NK-92 (cell line): Measurements from ENCODE around the gene GIPC1.
"Not testable (repeated sequence)": the region's sequence is repeated elsewhere in the genome, so short reads cannot be mapped to it uniquely, and the experiment has no call there.

Source experiments
- DNase-seq: peaks from one replicate; lab custom pipeline; 2025; ENCODE audit not compliant: unreplicated experiment; lab: John Stamatoyannopoulos, UW

Gene GIPC1

GRCh38 chr19:14519245-14519859 is 23.4 kb upstream of the GIPC1 start:
- DNase-seq = no peak

DNA sequence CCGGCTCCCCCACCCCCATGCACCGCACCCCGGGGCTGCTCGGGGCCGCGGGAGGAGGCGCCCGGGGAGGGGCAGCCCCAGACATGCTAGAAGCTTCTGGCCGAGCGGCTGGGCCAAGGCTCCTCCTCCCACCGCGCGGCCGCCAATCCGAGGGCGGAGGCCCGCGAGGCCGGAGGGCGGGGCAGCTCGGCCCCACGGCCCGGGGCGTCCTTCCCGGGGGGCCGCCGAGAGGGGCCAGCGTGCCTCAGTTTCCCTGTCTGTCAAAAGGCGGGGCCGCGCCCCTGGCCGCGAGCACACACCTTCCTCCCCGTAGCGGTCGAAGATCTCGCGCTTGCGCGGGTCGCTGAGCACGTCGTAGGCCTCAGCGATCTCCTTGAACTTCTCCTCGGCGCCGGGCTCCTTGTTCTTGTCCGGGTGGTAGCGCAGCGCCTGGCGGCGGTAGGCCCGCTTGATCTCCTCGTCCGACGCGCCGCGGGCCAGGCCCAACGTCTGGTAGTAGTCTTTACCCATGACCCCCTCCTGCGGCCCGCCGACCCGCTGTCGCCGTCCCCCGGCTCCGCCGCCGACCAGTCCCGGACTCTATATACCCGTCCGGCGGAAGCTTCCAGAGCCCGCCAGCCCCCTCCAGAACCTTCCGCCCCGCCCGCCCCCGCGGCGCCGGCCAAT is 22.0 kb upstream of the GIPC1 start, which contains the start of gene DNAJB1:
TSS of gene DNAJB1 (minus strand) at position 558 of the 666 bp plus-strand sequence. CDS start at position 510, 48 bp downstream.
- DNase-seq = no peak

GRCh38 chr19:14517446-14517839 is 21.5 kb upstream of the GIPC1 start:
- DNase-seq = no peak

DNA sequence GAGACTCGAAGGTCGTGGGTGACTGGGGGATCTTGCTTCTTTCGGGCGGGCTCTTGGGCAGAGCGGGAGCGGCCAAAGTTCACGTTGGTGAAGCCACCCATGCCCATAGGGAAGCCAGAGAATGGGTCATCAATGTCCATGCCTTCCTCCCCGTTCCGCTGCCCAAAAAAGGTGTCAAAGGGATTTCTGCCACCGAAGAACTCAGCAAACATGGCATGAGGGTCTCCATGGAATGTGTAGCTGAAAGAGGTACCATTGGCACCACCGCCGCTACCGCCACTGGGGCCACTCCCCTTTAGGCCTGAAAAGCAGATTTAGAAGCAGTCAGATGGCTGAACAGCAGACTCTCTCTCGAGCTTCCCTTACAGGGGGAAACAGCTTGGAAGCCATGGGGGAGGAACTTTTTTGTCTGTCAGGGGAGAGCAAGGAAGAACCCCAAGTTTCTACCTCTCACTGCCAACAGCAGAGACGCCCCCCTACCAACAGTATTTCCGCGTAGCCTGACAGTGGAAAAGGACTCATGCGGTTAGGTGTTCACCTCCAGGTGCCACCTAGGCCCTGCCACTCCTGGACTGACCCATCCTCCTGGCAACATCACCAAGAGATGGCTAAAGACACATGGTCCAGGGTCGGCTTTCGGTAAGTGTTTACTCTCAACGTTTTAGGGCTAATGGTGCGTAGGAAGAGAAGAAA is 21.0 kb upstream of the GIPC1 start:
- no peak for DNase-seq

DNA sequence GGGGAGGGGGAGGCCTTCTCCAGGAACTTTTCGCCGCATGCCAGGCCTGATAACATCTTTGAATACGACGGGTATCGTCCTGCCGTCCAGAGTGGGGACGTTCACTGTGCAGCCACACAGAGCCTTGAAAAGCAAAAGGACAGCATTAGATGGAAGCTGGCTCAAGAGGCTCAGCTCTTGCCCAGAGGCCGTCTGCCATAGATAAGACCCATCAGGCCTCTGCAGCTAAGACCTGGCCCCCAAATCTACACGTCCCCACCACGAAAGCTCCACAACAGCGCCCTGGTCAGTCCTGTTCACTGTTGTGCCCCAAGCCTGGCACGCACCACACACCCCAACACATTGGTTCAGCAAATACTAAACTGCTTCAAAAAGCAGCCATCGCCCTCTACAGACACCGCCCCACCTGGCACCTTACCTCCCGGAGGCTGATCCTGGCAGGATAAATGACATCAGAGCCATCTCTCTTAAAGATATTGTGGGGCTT is 20.2 kb upstream of the GIPC1 start:
- DNase-seq = no peak

- DNase-seq = no peak
Observed at GRCh38 chr19:14515501-14516047, 19.6 kb upstream of the GIPC1 start.

DNA sequence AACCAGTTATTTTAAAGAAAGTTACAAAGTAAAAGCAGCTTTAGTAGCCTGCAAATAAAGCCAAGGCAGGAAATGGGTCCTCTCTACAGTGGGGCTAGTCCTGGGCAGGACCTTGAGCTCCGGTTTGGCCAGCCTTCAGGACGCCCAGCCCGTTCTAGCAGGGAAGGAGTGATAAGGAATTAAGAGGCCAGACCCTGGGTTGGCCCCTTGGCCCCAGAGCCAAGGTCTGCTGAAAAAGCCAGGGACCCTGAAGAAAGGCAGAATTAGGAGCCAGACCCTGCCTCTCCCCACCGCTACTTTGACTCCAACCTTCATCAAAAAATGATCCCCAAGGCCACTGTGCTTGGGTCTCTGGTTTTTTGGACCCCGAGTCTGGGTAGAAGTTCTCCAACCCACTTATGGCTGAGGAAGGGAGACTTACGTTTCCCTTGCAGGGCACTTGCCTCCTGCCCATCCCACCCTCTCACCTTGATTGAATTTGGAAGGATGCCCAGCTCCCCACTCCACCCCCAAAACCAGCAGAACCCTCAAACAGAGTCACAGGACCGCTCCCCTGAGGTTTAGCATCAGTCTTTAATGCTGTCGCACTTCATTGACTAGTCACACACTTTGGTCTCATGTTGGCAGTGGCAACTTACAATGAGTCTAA is 18.4 kb upstream of the GIPC1 start:
- DNase-seq = no peak

- no peak for DNase-seq
Observed at GRCh38 chr19:14512406-14512961, 16.6 kb upstream of the GIPC1 start.

DNA sequence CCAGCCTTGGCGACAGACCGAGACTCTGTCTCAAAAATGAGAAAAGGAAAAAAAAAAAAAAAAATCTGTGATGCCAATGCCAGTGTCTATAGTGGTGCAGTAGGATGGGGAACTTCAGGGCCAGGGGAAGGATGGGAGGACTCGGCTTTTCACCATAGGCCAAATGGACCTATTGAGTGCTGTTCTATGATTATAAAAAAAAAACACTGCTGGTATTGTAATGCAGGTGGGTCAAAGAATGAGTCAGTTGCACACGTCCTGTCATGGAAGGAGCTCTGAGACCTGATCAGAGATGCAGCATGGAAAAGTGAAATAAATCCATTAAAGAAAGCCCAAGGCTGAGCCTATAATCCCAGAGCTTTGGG is 15.3 kb upstream of the GIPC1 start:
- DNase-seq = no peak

- no peak for DNase-seq
Observed at GRCh38 chr19:14510311-14511228, 14.6 kb upstream of the GIPC1 start.

DNA sequence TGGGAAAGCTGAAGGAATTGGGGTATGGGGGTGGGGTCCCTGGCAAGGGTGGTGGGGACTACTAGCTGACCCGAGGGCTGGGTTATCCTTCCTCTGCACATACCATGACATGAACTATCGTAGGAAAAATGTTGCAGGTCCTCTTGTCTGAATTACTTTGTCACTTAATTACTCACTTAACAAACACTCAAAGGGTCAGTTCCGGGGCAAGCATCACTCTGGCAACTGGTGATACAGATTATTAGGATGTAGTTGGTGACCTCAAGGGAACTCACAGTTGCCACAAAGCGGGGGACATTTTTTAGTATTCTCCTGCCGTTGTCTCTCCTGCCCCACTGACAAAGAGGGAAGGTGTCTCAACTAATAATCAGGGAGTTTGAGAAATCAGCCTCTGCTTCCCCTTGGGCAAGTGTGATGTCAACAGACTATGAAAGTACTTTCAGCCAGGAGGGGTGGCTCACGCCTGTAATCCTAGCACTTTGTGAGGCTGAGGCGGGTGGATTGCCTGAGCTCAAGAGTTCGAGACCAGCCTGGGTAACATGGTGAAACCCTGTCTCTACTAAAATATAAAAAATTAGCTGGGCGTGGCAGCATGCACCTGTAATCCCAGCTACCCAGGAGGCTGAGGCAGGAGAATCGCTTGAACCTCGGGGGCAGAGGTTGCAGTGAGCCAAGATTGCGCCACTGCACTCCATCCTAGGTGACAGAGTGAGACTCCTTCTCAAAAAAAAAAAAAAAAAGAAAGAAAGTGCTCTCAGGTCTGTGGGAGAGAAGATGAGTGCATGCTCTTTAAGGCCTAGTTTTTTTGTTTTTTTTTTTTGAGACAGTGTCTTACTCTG is 12.0 kb upstream of the GIPC1 start:
- DNase-seq = no peak

DNA sequence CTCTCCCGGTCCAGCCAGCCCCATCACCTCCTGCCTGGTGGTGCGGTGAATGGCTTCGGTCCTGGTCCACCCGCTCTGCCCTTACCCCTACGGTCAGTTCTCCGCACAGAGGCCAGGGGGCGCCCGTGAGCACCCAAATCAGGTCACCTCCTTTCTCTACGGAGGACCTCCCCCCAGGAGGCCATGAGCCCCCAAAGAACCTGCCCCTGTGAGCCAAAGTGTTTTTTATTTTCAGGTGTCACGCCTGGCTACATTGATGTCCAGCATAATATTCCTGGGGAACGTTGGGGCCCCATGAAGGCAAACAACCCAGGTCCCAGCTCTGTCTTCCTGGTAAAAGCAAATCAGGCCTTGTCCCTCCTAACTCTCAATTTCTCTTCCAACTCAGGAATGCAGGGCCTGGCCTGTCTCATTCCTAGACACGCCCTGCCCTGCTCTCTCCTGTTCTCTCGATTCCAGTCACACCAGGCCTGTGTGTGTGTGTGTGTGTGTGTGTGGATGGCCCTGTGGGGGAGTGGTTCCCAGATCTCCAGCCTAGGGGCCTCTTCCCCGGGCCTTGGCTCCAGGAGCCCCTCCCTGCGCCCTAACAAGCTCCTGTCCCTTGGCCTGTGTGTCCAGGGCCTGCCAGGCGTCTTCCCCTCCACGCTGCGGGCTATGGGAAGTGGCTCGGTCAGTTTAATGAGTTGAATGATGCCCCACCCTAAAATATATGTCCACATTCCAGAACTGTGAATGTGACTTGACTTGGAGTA is 9.7 kb upstream of the GIPC1 start:
- DNase-seq = no peak

DNA sequence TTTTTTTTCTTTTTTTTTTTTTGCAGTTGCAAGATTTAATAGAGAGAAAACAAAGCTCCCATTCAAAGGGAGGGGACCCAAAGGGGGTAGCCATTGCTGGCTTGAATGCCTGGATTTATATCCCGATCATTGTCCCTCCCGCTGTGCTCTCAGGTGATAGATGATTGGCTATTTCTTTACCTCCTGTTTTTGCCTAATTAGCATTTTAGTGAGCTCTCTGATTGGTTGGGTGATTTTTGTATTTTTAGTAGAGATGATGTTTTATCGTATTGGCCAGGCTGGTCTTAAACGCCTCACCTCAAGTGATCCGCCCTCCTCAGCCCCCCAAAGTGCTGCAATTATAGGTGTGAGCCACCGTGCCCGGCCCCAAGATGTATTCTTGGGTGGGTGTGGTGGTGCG is 8.6 kb upstream of the GIPC1 start:
- DNase-seq = not testable (repeated sequence)

- DNase-seq = no peak
Observed at GRCh38 chr19:14503285-14503684, 7.4 kb upstream of the GIPC1 start.

DNA sequence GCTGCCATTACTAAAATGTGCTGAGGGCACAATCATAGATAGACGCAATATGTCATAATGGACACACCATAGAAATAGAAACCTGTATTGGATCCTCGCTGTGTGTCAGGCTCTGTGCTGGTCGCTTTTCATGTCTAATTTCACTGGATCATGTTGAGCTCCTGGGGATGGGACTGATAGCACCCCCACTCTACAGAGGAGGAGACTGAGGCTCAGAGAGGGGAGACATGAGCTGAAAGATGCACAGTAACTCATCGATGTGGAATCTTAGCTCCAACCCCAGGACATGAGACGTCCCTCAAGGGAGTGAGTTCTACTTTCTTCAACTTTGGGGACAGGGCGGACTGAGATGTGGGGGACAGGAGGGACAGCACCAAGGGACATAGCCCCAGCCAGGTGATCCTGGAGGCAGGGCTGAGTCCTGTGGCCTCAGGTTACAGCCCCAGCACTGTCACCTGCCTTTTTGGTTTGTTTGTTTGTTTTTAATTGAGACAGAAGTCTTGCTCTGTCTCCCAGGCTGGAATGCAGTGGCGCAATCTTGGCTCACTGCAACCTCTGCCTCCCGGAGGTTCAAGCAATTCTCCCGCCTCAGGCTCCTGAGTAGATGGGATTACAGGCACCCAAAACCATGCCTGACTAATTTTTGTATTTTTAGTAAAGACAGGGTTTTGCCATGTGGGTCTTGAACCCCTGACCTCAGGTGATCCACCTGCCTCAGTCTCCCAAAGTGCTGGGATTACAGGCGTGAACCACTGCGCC is 6.6 kb upstream of the GIPC1 start:
- no peak for DNase-seq

GRCh38 chr19:14497228-14497921 is 1.4 kb upstream of the GIPC1 start:
- no peak for DNase-seq

GRCh38 chr19:14496834-14497227 is 904 bp upstream of the GIPC1 start:
- no peak for DNase-seq
